WTC11 (cell line): ENCODE results near the gene FNBP1L. TPM values are rescaled to one million over a fixed set of nuclear protein-coding genes. Genes with fewer than 3 reads are reported as not detected.

Experiments
- ATAC-seq: fragments of 200-7000 bp; cut with Tn5 transposase; 2 replicates; pipeline ENCODE4 v1.10.0; 2021; ENCODE audit warnings: mild to moderate bottlenecking, moderate library complexity
- CTCF ChIA-PET: fragments of 300-600 bp; sonication (Branson Sonifier 250); formaldehyde crosslinking; loops from one replicate; lab custom pipeline; 2021; ENCODE audit warnings: antibody characterized with exemption; lab: Charles Lee
- POLR2A ChIA-PET: fragments of 350-600 bp; sonication (Branson Sonifier 250); formaldehyde crosslinking; loops from one replicate; lab custom pipeline; 2021; ENCODE audit warnings: antibody characterized with exemption; lab: Charles Lee
- DNase-seq: peaks from one replicate; pipeline ENCODE4 v3.0.0; 2021; ENCODE audit warnings: low spot score
- H3K27ac Mint-ChIP-seq: 2 replicates; pipeline ENCODE4 v1.8.0; 2021; ENCODE audit warnings: mixed read lengths
- H3K27me3 Mint-ChIP-seq: 2 replicates; pipeline ENCODE4 v1.8.0; 2021; ENCODE audit warnings: low read depth, mild to moderate bottlenecking, moderate library complexity, mixed read lengths
- H3K36me3 Mint-ChIP-seq: 2 replicates; pipeline ENCODE4 v1.8.0; 2021; ENCODE audit warnings: mixed read lengths
- H3K4me1 Mint-ChIP-seq: 2 replicates; pipeline ENCODE4 v1.8.0; 2022; ENCODE audit warnings: mixed read lengths
- H3K4me3 Mint-ChIP-seq: 2 replicates; pipeline ENCODE4 v1.8.0; 2021; ENCODE audit warnings: mild to moderate bottlenecking, moderate library complexity, mixed read lengths
- H3K9me3 Mint-ChIP-seq: 2 replicates; pipeline ENCODE4 v1.8.0; 2021; ENCODE audit warnings: mixed read lengths
- CREM ChIP-seq: sonication (generic); formaldehyde crosslinking; IDR thresholded peaks from 2 replicates; pipeline ENCODE4 v1.8.1; 2022; ENCODE audit warnings: mild to moderate bottlenecking, missing genetic modification reagents, moderate library complexity
- EMX1 ChIP-seq: fragments of 250-450 bp; sonication (Bioruptor Pico); IDR thresholded peaks from 2 replicates; pipeline ENCODE4 v1.8.0; 2021; ENCODE audit warnings: mild to moderate bottlenecking
- IRF2 ChIP-seq: sonication (generic); formaldehyde crosslinking; IDR thresholded peaks from 2 replicates; pipeline ENCODE4 v1.8.0; 2022; ENCODE audit warnings: low read depth, missing genetic modification reagents, borderline replicate concordance
- MAX ChIP-seq: sonication (generic); formaldehyde crosslinking; IDR thresholded peaks from 2 replicates; pipeline ENCODE4 v1.8.0; 2022; ENCODE audit warnings: mild to moderate bottlenecking, missing genetic modification reagents
- MXD4 ChIP-seq: fragments of 250-450 bp; sonication (Bioruptor Pico); IDR thresholded peaks from 2 replicates; pipeline ENCODE4 v1.8.0; 2021; ENCODE audit warnings: mild to moderate bottlenecking, moderate library complexity, borderline replicate concordance
- MYBL2 ChIP-seq: sonication (generic); formaldehyde crosslinking; IDR thresholded peaks from 2 replicates; pipeline ENCODE4 v1.8.1; 2023; ENCODE audit warnings: mild to moderate bottlenecking, moderate library complexity, missing genetic modification reagents
- NFYB ChIP-seq: sonication (generic); formaldehyde crosslinking; conservative IDR thresholded peaks from 2 replicates; pipeline ENCODE4 v1.8.0; 2022; ENCODE audit warnings: low read depth, missing genetic modification reagents
- OVOL2 ChIP-seq: fragments of 250-450 bp; sonication (Bioruptor Pico); IDR thresholded peaks from 2 replicates; pipeline ENCODE4 v1.9.0; 2021; ENCODE audit warnings: mild to moderate bottlenecking, borderline replicate concordance
- SOX15 ChIP-seq: fragments of 250-450 bp; sonication (Bioruptor Pico); IDR thresholded peaks from 2 replicates; pipeline ENCODE4 v1.9.0; 2021; ENCODE audit warnings: mild to moderate bottlenecking
- TCF7 ChIP-seq: sonication (generic); formaldehyde crosslinking; IDR thresholded peaks from 2 replicates; pipeline ENCODE4 v1.8.0; 2022; ENCODE audit warnings: mild to moderate bottlenecking, low read depth, missing genetic modification reagents, moderate library complexity
- TEAD4 ChIP-seq: sonication (generic); formaldehyde crosslinking; IDR thresholded peaks from 2 replicates; pipeline ENCODE4 v1.8.0; 2022; ENCODE audit warnings: mild to moderate bottlenecking, missing genetic modification reagents
- TP53 ChIP-seq: sonication (generic); formaldehyde crosslinking; IDR thresholded peaks from 2 replicates; pipeline ENCODE4 v1.8.1; 2023; ENCODE audit warnings: mild to moderate bottlenecking, missing genetic modification reagents
- ZNF281 ChIP-seq: sonication (generic); formaldehyde crosslinking; IDR thresholded peaks from 2 replicates; pipeline ENCODE4 v1.8.0; 2023; ENCODE audit warnings: mild to moderate bottlenecking, missing genetic modification reagents
- total RNA-seq: library from RNA; stranded (reverse); gene quantifications from 3 replicates; pipeline ENCODE4 v1.2.3, GENCODE V29; 2021
- TF ChIP-seq, protein P1 (sequence below): fragments of 250-450 bp; sonication (Bioruptor Pico); IDR thresholded peaks from 2 replicates; pipeline ENCODE4 v1.9.0; 2021; ENCODE audit warnings: moderate library complexity, mild to moderate bottlenecking, inconsistent platforms, borderline replicate concordance
- TF ChIP-seq, protein P2 (sequence below): sonication (generic); formaldehyde crosslinking; IDR thresholded peaks from 2 replicates; pipeline ENCODE4 v1.8.1; 2023; ENCODE audit warnings: mild to moderate bottlenecking, missing genetic modification reagents, moderate library complexity
- TF ChIP-seq, protein P3 (sequence below): sonication (generic); formaldehyde crosslinking; IDR thresholded peaks from 2 replicates; pipeline ENCODE4 v1.8.0; 2022; ENCODE audit warnings: missing genetic modification reagents
- TF ChIP-seq, protein P4 (sequence below): sonication (generic); formaldehyde crosslinking; IDR thresholded peaks from 2 replicates; pipeline ENCODE4 v1.8.1; 2023; ENCODE audit warnings: mild to moderate bottlenecking, missing genetic modification reagents
- TF ChIP-seq, protein P5 (sequence below): fragments of 250-450 bp; sonication (Bioruptor Pico); IDR thresholded peaks from 2 replicates; pipeline ENCODE4 v2.1.2; 2022; ENCODE audit warnings: mild to moderate bottlenecking, moderate library complexity

Gene FNBP1L
- total RNA-seq, 1 experiment from 2014 or later: 79.1 TPM

DNA sequence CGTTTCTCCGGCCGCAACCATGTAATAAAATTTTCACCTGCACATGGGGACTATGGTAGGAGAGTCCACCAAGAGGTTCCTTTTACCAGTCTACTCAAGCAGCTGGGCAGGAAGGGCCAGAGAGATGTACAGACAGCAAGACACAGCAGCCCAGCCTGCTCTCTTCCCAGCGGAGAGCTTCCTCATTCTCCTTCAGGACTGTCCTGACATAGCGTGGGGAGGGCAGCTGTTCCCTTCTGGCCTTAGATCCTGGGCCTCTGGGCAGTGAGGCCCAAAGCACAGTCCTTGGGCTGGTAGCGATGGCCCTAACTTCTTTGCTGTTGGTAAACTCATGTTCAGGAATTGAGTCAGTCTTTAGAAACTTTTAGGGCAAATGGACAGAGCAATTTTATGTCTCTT is 144.6 kb downstream of the FNBP1L start:
- Mint-ChIP-seq H3K4me3 (no peak overlapping the region), H3K27me3 (no peaks in the 10 kb centered on the region), H3K9me3 (no peaks in the 10 kb centered on the region), H3K27ac (no peak overlapping the region), H3K4me1 (peaks cover 49% of the 10 kb centered on the region), H3K36me3 (peaks cover 7% of the 10 kb centered on the region)
- no peak for TF ChIP-seq TP53 (CRISPR knock-in tag)
- TF ChIP-seq, protein P1, sequence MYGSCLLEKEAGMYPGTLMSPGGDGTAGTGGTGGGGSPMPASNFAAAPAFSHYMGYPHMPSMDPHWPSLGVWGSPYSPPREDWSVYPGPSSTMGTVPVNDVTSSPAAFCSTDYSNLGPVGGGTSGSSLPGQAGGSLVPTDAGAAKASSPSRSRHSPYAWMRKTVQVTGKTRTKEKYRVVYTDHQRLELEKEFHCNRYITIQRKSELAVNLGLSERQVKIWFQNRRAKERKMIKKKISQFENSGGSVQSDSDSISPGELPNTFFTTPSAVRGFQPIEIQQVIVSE (CRISPR knock-in tag): no peak
- TF ChIP-seq CREM: no peak
- TF ChIP-seq TCF7 (CRISPR knock-in tag): no peak
- TF ChIP-seq, protein P2, sequence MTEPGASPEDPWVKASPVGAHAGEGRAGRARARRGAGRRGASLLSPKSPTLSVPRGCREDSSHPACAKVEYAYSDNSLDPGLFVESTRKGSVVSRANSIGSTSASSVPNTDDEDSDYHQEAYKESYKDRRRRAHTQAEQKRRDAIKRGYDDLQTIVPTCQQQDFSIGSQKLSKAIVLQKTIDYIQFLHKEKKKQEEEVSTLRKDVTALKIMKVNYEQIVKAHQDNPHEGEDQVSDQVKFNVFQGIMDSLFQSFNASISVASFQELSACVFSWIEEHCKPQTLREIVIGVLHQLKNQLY (CRISPR knock-in tag): no peak
- no peak for TF ChIP-seq MYBL2 (CRISPR knock-in tag)
- TF ChIP-seq IRF2 (CRISPR knock-in tag): no peak
- no peak for TF ChIP-seq ZNF281
- CTCF ChIA-PET: interaction anchor here (1.0 to 2.9 kb wide), 5 partner anchors 21 to 288 kb away, joined by 3 to 9 read pairs (median 4); no protein-coding TSS in a partner anchor
- DNase-seq: no peak
- POLR2A ChIA-PET: no interaction called here
- ATAC-seq: no peak

- ChIA-PET CTCF (interaction anchor here (2.9 kb wide), 1 partner anchor 250 kb away, joined by 9 read pairs; no protein-coding TSS in a partner anchor), POLR2A (interaction anchor here (1.0 kb wide), 1 partner anchor 14 kb away, joined by 4 read pairs; no protein-coding TSS in a partner anchor)
- ATAC-seq (peak; percentile 18), DNase-seq (no peak)
- H3K36me3 Mint-ChIP-seq: peaks cover 2% of the 10 kb centered on the region
- H3K9me3 Mint-ChIP-seq: no peaks in the 10 kb centered on the region
- no peak for TF ChIP-seq OVOL2
- TF ChIP-seq, protein P3, sequence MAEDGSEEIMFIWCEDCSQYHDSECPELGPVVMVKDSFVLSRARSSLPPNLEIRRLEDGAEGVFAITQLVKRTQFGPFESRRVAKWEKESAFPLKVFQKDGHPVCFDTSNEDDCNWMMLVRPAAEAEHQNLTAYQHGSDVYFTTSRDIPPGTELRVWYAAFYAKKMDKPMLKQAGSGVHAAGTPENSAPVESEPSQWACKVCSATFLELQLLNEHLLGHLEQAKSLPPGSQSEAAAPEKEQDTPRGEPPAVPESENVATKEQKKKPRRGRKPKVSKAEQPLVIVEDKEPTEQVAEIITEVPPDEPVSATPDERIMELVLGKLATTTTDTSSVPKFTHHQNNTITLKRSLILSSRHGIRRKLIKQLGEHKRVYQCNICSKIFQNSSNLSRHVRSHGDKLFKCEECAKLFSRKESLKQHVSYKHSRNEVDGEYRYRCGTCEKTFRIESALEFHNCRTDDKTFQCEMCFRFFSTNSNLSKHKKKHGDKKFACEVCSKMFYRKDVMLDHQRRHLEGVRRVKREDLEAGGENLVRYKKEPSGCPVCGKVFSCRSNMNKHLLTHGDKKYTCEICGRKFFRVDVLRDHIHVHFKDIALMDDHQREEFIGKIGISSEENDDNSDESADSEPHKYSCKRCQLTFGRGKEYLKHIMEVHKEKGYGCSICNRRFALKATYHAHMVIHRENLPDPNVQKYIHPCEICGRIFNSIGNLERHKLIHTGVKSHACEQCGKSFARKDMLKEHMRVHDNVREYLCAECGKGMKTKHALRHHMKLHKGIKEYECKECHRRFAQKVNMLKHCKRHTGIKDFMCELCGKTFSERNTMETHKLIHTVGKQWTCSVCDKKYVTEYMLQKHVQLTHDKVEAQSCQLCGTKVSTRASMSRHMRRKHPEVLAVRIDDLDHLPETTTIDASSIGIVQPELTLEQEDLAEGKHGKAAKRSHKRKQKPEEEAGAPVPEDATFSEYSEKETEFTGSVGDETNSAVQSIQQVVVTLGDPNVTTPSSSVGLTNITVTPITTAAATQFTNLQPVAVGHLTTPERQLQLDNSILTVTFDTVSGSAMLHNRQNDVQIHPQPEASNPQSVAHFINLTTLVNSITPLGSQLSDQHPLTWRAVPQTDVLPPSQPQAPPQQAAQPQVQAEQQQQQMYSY (CRISPR knock-in tag): peak; percentile 37; the same call in 1 of the 2 replicates
- H3K4me1 Mint-ChIP-seq: peaks cover 61% of the 10 kb centered on the region
- no peak overlapping the region for H3K4me3 Mint-ChIP-seq
- H3K27me3 Mint-ChIP-seq: no peaks in the 10 kb centered on the region
- peak overlapping the region; percentile 48 for H3K27ac Mint-ChIP-seq
Measured at GRCh38 chr1:93593854-93594602, 146.1 kb downstream of the FNBP1L start.

DNA sequence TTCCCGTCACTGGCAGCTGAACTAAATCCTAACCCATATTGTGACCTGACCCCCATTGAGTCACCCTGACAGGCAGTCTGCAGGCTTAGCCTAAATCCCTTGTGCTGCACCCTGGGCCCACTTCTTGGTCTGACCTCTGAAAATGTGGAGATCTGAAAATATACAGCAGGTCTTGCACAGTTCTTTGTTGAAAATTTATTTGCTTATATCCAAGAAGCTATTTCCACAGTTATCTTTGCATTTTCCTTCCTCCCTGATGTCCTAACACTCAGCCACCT is 146.6 kb downstream of the FNBP1L start:
- POLR2A ChIA-PET: no interaction called here
- Mint-ChIP-seq H3K4me1 (peaks cover 62% of the 10 kb centered on the region), H3K9me3 (no peaks in the 10 kb centered on the region), H3K4me3 (no peak overlapping the region), H3K27ac (peak overlapping the region; percentile 48; the same call in 1 of the 2 replicates), H3K27me3 (no peaks in the 10 kb centered on the region), H3K36me3 (no peaks in the 10 kb centered on the region; the same call in 1 of the 2 replicates)
- CTCF ChIA-PET: interaction anchor here (2.9 kb wide), 1 partner anchor 250 kb away, joined by 9 read pairs; no protein-coding TSS in a partner anchor
- DNase-seq: no peak
- ATAC-seq: no peak
- TF ChIP-seq, protein P4, sequence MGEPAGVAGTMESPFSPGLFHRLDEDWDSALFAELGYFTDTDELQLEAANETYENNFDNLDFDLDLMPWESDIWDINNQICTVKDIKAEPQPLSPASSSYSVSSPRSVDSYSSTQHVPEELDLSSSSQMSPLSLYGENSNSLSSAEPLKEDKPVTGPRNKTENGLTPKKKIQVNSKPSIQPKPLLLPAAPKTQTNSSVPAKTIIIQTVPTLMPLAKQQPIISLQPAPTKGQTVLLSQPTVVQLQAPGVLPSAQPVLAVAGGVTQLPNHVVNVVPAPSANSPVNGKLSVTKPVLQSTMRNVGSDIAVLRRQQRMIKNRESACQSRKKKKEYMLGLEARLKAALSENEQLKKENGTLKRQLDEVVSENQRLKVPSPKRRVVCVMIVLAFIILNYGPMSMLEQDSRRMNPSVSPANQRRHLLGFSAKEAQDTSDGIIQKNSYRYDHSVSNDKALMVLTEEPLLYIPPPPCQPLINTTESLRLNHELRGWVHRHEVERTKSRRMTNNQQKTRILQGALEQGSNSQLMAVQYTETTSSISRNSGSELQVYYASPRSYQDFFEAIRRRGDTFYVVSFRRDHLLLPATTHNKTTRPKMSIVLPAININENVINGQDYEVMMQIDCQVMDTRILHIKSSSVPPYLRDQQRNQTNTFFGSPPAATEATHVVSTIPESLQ (CRISPR knock-in tag): no peak
- TF ChIP-seq NFYB (CRISPR knock-in tag) (no peak), SOX15 (no peak), TCF7 (CRISPR knock-in tag) (no peak), TEAD4 (CRISPR knock-in tag) (no peak), EMX1 (CRISPR knock-in tag) (no peak), MXD4 (CRISPR knock-in tag) (no peak), MAX (CRISPR knock-in tag) (no peak)
- TF ChIP-seq, protein P5, sequence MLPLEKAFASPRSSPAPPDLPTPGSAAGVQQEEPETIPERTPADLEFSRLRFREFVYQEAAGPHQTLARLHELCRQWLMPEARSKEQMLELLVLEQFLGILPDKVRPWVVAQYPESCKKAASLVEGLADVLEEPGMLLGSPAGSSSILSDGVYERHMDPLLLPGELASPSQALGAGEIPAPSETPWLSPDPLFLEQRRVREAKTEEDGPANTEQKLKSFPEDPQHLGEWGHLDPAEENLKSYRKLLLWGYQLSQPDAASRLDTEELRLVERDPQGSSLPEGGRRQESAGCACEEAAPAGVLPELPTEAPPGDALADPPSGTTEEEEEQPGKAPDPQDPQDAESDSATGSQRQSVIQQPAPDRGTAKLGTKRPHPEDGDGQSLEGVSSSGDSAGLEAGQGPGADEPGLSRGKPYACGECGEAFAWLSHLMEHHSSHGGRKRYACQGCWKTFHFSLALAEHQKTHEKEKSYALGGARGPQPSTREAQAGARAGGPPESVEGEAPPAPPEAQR: no peak
